CD4-positive, alpha-beta T cell (primary cell): Measurements from ENCODE around the gene RASGRF2. TPM values are rescaled to one million over a fixed set of nuclear protein-coding genes. Genes with fewer than 3 reads are reported as not detected.

Experiments
- ATAC-seq: fragments of 200-7000 bp; cut with Tn5 transposase; one replicate; pipeline ENCODE4 v1.10.0; 2022; ENCODE audit warnings: mild to moderate bottlenecking; ENCODE audit not compliant: poor library complexity
- CTCF ChIA-PET: fragments of 350-600 bp; sonication (Branson Sonifier 250); formaldehyde crosslinking; loops from one replicate; lab custom pipeline; 2021; ENCODE audit warnings: antibody characterized with exemption, inconsistent platforms; lab: Charles Lee
- POLR2A ChIA-PET: fragments of 350-600 bp; sonication (Branson Sonifier 250); formaldehyde crosslinking; loops from one replicate; lab custom pipeline; 2021; ENCODE audit warnings: antibody characterized with exemption, inconsistent platforms; lab: Charles Lee
- DNase-seq, 14 experiments: peaks; one replicate each; pipeline ENCODE4 v3.0.0-alpha.2; 2013 to 2020; ENCODE audit warnings: mixed read lengths in 2 of 14
- H3K27ac ChIP-seq, 2 donors: one replicate each; pipeline versions ENCODE4 v1.5.1 to v1.7.0; 2013; ENCODE audit warnings: low read length in 2 of 2, low read depth in 1 of 2, mild to moderate bottlenecking in 1 of 2
- H3K27me3 ChIP-seq, 2 experiments: 1 replicate in 1 of 2; 2 replicates in 1 of 2; pipeline versions ENCODE4 v1.6.1 to v1.7.0; 2013; ENCODE audit warnings: low read length in 2 of 2, control low read depth in 1 of 2, mild to moderate bottlenecking in 1 of 2, moderate library complexity in 1 of 2; ENCODE audit not compliant: insufficient read depth in 2 of 2, control insufficient read depth in 1 of 2
- H3K36me3 ChIP-seq: one replicate; pipeline ENCODE4 v1.6.1; 2013; ENCODE audit warnings: low read length, control low read depth; ENCODE audit not compliant: insufficient read depth
- H3K4me1 ChIP-seq: one replicate; pipeline ENCODE4 v1.6.1; 2013; ENCODE audit warnings: low read length, control low read depth; ENCODE audit not compliant: insufficient read depth
- H3K4me3 ChIP-seq: one replicate; pipeline ENCODE4 v1.5.1; 2013; ENCODE audit warnings: mild to moderate bottlenecking, low read length, moderate library complexity
- H3K9me3 ChIP-seq, 2 experiments: 1 replicate in 1 of 2; 2 replicates in 1 of 2; pipeline versions ENCODE4 v1.6.1 to v1.7.0; 2013; ENCODE audit warnings: low read length in 2 of 2, mild to moderate bottlenecking in 2 of 2, control low read depth in 1 of 2, moderate library complexity in 1 of 2; ENCODE audit not compliant: control insufficient read depth in 1 of 2, insufficient read depth in 1 of 2
- H3K27ac Mint-ChIP-seq: one replicate; pipeline ENCODE4 v1.8.0; 2020; ENCODE audit warnings: mixed read lengths
- H3K27me3 Mint-ChIP-seq: one replicate; pipeline ENCODE4 v1.8.0; 2021; ENCODE audit warnings: mixed read lengths
- H3K36me3 Mint-ChIP-seq: one replicate; pipeline ENCODE4 v1.8.0; 2021; ENCODE audit warnings: low read depth, mixed read lengths
- H3K4me1 Mint-ChIP-seq: one replicate; pipeline ENCODE4 v1.8.0; 2021; ENCODE audit warnings: low read depth, mixed read lengths
- H3K4me3 Mint-ChIP-seq: one replicate; pipeline ENCODE4 v1.8.0; 2020; ENCODE audit warnings: mild to moderate bottlenecking, mixed read lengths
- H3K9me3 Mint-ChIP-seq: one replicate; pipeline ENCODE4 v1.8.0; 2020; ENCODE audit warnings: mixed read lengths
- intact Hi-C, 2 experiments: fragments of 100-400 bp; cut with DNase I in 1 of 2; cut with micrococcal nuclease in 1 of 2; formaldehyde crosslinking; loops; one replicate each; pipeline versions ENCODE4 v1.15.1 to v1.9.0; 2023 to 2025; cut with DNase I, micrococcal nuclease
- total RNA-seq, 174 experiments: library from RNA in 2 of 174; stranded (reverse) in 2 of 174; gene quantifications; one replicate each; pipeline ENCODE4 v1.2.3 and lab custom pipeline; 2021 to 2026
- TF ChIP-seq, protein P1 (sequence below): fragments of 200-600 bp; IDR thresholded peaks from one replicate; pipeline ENCODE4 v1.8.0; 2022; ENCODE audit warnings: antibody characterized with exemption, mild to moderate bottlenecking

Gene RASGRF2
- total RNA-seq, 2 experiments from 2014 or later: 21.9 to 24.9 TPM

DNA sequence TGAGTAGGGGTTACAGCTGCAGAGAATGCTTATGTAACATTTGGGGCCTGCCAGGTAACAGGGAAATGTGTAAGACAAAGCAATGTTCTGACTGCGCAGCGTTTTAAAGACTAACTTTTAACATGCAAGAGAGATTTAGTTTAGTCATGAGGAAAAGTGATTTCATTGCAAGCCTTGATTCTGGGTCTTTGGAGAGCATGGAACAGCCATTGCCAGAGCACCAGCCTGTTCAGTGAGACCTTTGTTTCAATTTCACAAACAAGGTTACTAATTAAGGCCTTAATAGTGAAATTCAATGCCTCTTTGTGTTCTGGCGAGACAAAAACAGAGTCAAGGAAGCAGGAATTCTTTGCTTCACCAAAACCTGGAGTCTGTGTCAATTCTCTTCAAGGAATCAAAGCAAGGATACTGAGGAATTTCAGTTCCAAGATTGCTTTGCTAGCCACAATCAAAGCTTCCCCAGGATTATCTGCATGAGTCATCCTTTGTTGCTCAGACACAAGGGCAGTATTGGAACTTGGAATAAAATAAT is 287.3 kb downstream of the RASGRF2 start:
- no peak overlapping the region for H3K27ac Mint-ChIP-seq
- H3K4me3 Mint-ChIP-seq: no peak overlapping the region
- ChIA-PET POLR2A (no interaction called here), CTCF (no interaction called here)
- H3K9me3 Mint-ChIP-seq: no peaks in the 10 kb centered on the region
- H3K27ac ChIP-seq: no peak overlapping the region
- TF ChIP-seq, protein P1, sequence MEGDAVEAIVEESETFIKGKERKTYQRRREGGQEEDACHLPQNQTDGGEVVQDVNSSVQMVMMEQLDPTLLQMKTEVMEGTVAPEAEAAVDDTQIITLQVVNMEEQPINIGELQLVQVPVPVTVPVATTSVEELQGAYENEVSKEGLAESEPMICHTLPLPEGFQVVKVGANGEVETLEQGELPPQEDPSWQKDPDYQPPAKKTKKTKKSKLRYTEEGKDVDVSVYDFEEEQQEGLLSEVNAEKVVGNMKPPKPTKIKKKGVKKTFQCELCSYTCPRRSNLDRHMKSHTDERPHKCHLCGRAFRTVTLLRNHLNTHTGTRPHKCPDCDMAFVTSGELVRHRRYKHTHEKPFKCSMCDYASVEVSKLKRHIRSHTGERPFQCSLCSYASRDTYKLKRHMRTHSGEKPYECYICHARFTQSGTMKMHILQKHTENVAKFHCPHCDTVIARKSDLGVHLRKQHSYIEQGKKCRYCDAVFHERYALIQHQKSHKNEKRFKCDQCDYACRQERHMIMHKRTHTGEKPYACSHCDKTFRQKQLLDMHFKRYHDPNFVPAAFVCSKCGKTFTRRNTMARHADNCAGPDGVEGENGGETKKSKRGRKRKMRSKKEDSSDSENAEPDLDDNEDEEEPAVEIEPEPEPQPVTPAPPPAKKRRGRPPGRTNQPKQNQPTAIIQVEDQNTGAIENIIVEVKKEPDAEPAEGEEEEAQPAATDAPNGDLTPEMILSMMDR: no peak
- H3K27me3 ChIP-seq: no peaks in the 10 kb centered on the region
- H3K36me3 Mint-ChIP-seq: peaks cover 5% of the 10 kb centered on the region
- H3K4me1 ChIP-seq: no peaks in the 10 kb centered on the region
- intact Hi-C loops: no loop called here
- ATAC-seq: no peak
- no peaks in the 10 kb centered on the region for H3K9me3 ChIP-seq
- H3K36me3 ChIP-seq: peaks cover 3% of the 10 kb centered on the region
- H3K4me1 Mint-ChIP-seq: no peaks in the 10 kb centered on the region
- H3K4me3 ChIP-seq: no peak overlapping the region
- no peaks in the 10 kb centered on the region for H3K27me3 Mint-ChIP-seq
- no peak for DNase-seq

DNA sequence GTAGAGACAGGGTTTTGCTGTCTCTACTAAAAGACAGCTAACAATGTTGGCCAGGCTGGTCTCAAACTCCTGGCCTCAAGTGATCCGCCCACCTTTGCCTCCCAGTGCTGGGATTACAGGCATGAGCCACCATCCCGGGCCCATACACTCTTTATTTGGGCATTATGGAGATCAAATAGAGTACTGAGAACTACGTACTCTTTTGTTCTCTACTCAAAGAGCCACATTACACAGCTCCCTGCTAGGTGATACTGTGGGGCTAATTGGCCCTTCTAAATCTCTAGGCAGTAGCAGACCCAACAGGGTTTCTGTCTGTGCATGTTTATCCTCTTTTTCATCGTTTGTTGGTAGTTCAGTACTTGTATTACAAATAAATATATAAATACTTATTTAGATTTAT is 289.1 kb downstream of the RASGRF2 start:
- intact Hi-C loops: no loop called here
- Mint-ChIP-seq H3K9me3 (no peaks in the 10 kb centered on the region), H3K27ac (no peak overlapping the region), H3K4me1 (no peaks in the 10 kb centered on the region), H3K27me3 (no peaks in the 10 kb centered on the region), H3K36me3 (peaks cover 10% of the 10 kb centered on the region), H3K4me3 (no peak overlapping the region)
- Histone ChIP-seq H3K4me3 (no peak overlapping the region), H3K27ac (no peak overlapping the region), H3K4me1 (no peaks in the 10 kb centered on the region), H3K36me3 (peaks cover 3% of the 10 kb centered on the region), H3K27me3 (no peaks in the 10 kb centered on the region), H3K9me3 (no peaks in the 10 kb centered on the region)
- ATAC-seq: no peak
- ChIA-PET CTCF (no interaction called here), POLR2A (no interaction called here)
- DNase-seq: no peak
- TF ChIP-seq, protein P1: no peak

DNA sequence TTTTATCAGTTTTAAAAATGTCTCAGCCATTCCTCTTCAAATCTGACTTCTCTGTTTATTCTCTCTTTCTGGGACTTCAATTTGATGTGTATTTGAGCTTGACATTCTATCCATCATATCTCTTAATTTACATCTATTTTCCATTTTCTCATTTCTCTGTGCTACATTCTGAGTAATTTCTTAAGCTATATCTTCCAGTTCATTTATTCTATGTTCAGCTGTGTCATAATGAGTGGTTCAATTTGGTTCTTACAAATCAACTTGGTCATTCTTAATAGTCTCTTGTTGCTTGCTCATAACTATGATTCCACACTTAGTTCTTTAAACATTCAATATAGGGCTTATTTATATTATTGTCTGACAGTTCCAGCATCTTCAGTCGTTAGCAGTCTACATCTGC is 289.8 kb downstream of the RASGRF2 start:
- DNase-seq (no peak), ATAC-seq (no peak)
- ChIA-PET POLR2A (no interaction called here), CTCF (no interaction called here)
- H3K27me3 ChIP-seq: no peaks in the 10 kb centered on the region
- TF ChIP-seq, protein P1: no peak
- Mint-ChIP-seq H3K4me1 (no peaks in the 10 kb centered on the region), H3K27ac (no peak overlapping the region), H3K9me3 (no peaks in the 10 kb centered on the region), H3K27me3 (no peaks in the 10 kb centered on the region), H3K36me3 (peaks cover 10% of the 10 kb centered on the region), H3K4me3 (no peak overlapping the region)
- no peak overlapping the region for H3K4me3 ChIP-seq
- intact Hi-C loops: no loop called here
- H3K9me3 ChIP-seq: peaks cover 0 to 2% of the 10 kb centered on the region in 2 experiments
- H3K27ac ChIP-seq: no peak overlapping the region
- no peaks in the 10 kb centered on the region for H3K4me1 ChIP-seq
- peaks cover 3% of the 10 kb centered on the region for H3K36me3 ChIP-seq
